GM19043 (cell line): ENCODE results near the gene BAD.

Source experiments
- ATAC-seq: cut with Tn5 transposase; IDR thresholded peaks from one replicate; pipeline ENCODE4 v1.9.1; 2021; ENCODE audit warnings: low read depth; ENCODE audit not compliant: unreplicated experiment

BAD gene

GRCh38 chr11:64233913-64234586, 50.4 kb downstream of the BAD start, which contains the start of gene VEGFB:
Gene VEGFB (plus strand): TSS chr11:64234584. CDS start chr11:64234834, 250 bp downstream.
- no peak for ATAC-seq

GRCh38 chr11:64232967-64233315, 51.5 kb downstream of the BAD start:
- ATAC-seq = no peak

GRCh38 chr11:64232182-64232966, 52.1 kb downstream of the BAD start:
- no peak for ATAC-seq

GRCh38 chr11:64231546-64231945, 52.9 kb downstream of the BAD start:
- ATAC-seq = no peak

- no peak for ATAC-seq
These were observed 53.5 kb downstream of the BAD start for GRCh38 chr11:64230985-64231365.

GRCh38 chr11:64230171-64230984, 54.1 kb downstream of the BAD start, which contains the start of gene DNAJC4:
Gene DNAJC4 (plus strand): TSS chr11:64230548. CDS start chr11:64230855, 307 bp downstream.
- ATAC-seq = peak; percentile 45

DNA sequence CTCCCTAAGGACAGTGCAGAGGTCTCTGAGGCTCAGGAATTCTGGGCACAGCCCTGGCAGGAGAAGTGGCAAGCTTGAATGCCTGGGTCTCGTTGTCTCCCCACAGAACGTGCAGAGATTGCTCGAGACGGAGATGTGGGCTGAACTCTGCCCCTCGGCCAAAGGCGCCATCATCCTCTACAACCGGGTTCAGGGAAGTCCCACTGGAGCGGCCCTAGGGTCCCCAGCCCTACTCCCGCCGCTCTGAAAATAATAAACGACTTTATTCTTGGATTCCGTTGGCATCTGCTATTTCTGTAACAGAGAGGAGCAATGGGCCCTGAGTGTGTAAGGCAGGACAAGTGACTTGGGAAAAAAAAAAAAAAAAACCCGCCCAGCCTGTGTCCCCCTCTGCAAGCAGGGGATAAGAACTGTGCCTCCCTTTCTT, 54.7 kb downstream of the BAD start:
- no peak for ATAC-seq

DNA sequence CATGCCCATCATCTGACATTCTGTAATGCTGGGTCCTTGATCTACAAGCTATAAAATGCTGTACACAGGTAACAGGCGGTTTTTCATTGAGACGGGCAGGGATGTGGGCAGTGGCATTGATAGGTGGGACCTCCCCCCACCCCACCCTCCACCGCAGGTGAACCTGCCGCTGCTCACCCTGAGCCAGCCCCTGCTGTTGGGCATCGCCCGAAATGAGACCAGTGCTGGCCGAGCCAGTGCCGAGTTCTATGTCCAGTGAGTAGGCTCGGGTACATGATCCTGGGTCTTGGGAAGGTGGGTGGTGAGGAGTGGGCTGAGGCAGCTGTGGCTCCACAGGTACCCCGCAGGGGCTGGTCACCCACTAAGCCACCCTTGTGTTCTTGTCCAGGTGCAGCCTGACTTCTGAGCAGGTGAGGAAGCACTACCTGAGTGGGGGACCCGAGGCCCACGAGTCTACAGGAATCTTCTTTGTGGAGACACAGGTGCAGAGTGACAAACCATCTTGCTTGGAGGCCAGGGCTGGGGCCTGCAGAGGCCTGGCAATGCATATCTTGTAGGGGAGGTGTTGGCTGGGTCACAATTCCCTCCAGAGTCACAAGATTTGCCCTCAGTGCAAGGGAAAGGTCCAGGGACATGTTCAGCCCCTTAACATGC, 55.2 kb downstream of the BAD start:
- no peak for ATAC-seq

DNA sequence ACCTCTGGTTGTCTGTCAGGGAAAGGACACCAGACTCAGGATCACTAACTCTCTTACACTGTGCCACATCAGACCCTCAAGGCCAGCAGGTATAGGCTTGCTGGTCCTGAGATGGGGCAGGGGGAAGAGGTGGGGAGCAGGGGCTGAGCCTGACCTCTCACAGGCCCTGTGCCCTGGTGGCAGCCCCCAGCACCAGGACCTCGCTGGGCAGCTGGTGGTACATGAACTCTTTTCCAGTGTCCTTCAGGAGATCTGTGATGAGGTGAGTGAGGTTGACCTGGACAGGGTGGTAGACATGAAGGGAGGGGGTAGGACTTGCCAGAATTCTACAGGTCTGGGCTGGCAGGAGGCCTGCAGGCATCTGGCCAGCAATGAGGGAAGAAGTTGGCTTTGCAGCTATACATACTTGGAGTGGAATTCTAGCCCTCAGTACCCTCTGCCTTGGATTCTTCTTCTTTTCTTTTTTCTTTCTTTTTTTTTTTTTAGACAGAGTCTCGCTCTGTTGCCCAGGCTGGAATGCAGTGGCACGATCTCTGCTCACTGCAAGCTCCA, 57.0 kb downstream of the BAD start:
- no peak for ATAC-seq

GRCh38 chr11:64226507-64227051, 57.9 kb downstream of the BAD start:
- ATAC-seq = no peak

GRCh38 chr11:64225608-64226506, 58.6 kb downstream of the BAD start, which contains the start of the genes NUDT22 and TRPT1:
Gene NUDT22 (plus strand): TSS chr11:64226274. CDS start chr11:64226653, 379 bp downstream.
Gene TRPT1 (minus strand): TSS chr11:64226186. CDS start chr11:64225860, 326 bp downstream.
- ATAC-seq = peak; percentile 39

DNA sequence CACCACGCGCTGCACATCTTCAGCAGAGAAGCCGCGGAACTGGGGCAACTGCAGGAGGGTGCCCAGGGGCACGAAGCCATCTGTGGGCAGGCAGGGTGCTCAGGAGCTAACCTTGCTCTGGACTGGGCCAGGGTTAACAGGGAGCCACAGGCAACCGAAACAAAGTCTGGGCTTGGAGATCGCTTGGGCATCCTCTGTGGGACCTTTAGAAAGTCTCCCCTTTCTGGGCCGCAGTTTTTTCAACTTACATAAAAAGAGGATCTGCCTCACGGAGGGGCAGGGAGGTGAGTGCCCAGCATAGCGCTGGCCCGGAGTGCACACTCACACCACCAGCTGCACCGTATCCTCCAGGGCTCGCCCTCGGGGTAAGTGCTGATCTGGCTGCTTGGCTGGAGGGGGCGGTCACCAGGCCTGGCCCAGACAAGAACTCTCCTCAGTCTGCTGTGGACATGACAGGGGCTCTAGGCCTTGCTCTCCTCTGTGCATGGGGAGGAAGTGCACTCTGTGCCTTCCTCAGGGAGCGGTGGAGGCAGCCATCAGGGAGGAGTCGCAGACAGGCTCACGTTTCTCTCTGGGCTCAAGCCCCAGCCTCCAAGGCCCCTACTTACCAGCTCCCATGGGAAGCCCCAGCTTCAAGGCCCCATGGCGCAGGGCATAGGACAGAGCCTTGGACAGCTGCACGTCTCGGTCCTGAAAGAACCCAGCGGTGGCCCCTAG, 59.4 kb downstream of the BAD start:
- ATAC-seq = no peak

DNA sequence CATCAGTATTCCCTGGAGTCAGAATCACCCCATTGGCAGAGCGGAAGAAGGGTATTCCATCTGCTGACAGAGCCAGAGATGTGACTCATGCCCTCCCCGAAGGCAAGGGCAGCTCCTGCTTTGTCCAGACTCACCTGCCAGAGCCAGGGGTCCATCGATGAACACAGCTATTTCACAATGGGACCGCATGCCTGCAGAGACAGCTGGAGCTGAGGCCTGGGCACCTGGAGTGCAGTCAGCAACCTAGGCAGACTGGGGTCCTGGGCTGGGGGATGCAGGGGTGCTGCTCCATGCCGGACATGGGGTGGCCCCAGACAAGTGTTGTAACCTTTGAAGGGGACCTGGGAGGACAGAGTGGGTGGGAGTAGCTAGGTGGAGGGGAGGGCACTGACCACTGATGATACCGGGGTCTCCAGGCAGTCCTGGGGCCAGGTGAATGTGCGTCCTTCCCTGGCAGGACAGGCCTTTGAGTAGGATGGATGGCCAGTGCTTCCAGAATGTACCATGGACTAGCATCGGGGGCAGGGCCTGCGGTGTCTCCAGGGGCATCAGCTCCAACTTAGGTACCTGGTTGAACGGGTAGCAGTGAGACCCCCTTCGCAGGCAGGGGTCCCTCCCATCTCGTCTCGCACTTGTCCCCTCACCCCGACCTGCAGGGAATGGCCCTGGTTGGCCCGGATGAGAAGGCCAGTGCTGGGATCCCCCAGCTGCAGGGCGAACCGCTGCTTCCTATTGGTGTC, 60.1 kb downstream of the BAD start:
- no peak for ATAC-seq

GRCh38 chr11:64223001-64223651, 61.3 kb downstream of the BAD start:
- ATAC-seq = no peak

GRCh38 chr11:64222651-64223000, 61.8 kb downstream of the BAD start:
- ATAC-seq = no peak

- ATAC-seq = no peak
These were observed 63.7 kb downstream of the BAD start for GRCh38 chr11:64220798-64221197.

GRCh38 chr11:64220271-64220670, 64.2 kb downstream of the BAD start:
- no peak for ATAC-seq
